ENCODE data around the gene ATP2B1.

Gene ATP2B1

GRCh38 chr12:89661706-89662330 is 46.8 kb downstream of the ATP2B1 start:
- H3K27me3 ChIP-seq (ENCODE audit: insufficient read depth, low read length), result no peaks in the 10 kb centered on the region
- no peak for DNase-seq
- no peak overlapping the region for H3K9ac ChIP-seq (ENCODE audit: low read length)
- no peaks in the 10 kb centered on the region for H3K9me3 ChIP-seq (ENCODE audit: insufficient read depth, low read depth, low read length)
- H3K4me3 ChIP-seq (ENCODE audit: low read depth, low read length), result no peak overlapping the region
- H2BK5ac ChIP-seq (ENCODE audit: low read depth, low read length, poor library complexity), result no peak overlapping the region
- H3K14ac ChIP-seq (ENCODE audit: low read length), result no peak overlapping the region
- H4K91ac ChIP-seq (ENCODE audit: low read depth, low read length), result no peak overlapping the region
- H3K4ac ChIP-seq (ENCODE audit: low read depth, low read length), result peak overlapping the region; percentile 94
- H2BK120ac ChIP-seq (ENCODE audit: insufficient read depth, low read length, poor library complexity), result no peak overlapping the region
- no CpG with 5 or more reads among the region's 4 CpGs for WGBS (ENCODE audit: extremely low coverage, insufficient coverage, insufficient read length)
- no peak overlapping the region for H2BK12ac ChIP-seq (ENCODE audit: low read length)
- no peak overlapping the region for H3K18ac ChIP-seq (ENCODE audit: low read length)
- H2AK5ac ChIP-seq (ENCODE audit: low read length), result no peak overlapping the region
- H3K27ac ChIP-seq (ENCODE audit: low read depth, low read length), result no peak overlapping the region
- no peaks in the 10 kb centered on the region for H3K36me3 ChIP-seq (ENCODE audit: control insufficient read depth in 1 of 2, insufficient read depth in 2 of 2, low read length in 2 of 2)
- no peak overlapping the region for H4K12ac ChIP-seq (ENCODE audit: low read depth, low read length)
- no peaks in the 10 kb centered on the region for H3K79me1 ChIP-seq (ENCODE audit: low read length)
- no peak overlapping the region for H3K4me2 ChIP-seq (ENCODE audit: low read length)
- H2AFZ ChIP-seq (ENCODE audit: insufficient read depth, low read length, poor library complexity), result no peak overlapping the region
- no peak overlapping the region for H3K23ac ChIP-seq (ENCODE audit: low read length)
- peaks cover 0 to 1% of the 10 kb centered on the region in 2 experiments for H3K4me1 ChIP-seq (ENCODE audit: control insufficient read depth in 1 of 2, insufficient read depth in 2 of 2, low read length in 2 of 2)
- no peak overlapping the region for H4K8ac ChIP-seq (ENCODE audit: low read depth, low read length)
- no peaks in the 10 kb centered on the region for H3K79me2 ChIP-seq (ENCODE audit: control insufficient read depth, insufficient read depth, low read length, poor library complexity)

GRCh38 chr12:89657739-89658138 is 50.9 kb downstream of the ATP2B1 start:
- Histone ChIP-seq H3K79me1 (ENCODE audit: low read length) (no peaks in the 10 kb centered on the region), H3K4me1 (ENCODE audit: control insufficient read depth in 1 of 2, insufficient read depth in 2 of 2, low read length in 2 of 2) (peaks cover 0 to 1% of the 10 kb centered on the region in 2 experiments), H4K12ac (ENCODE audit: low read depth, low read length) (no peak overlapping the region), H4K8ac (ENCODE audit: low read depth, low read length) (no peak overlapping the region), H3K79me2 (ENCODE audit: control insufficient read depth, insufficient read depth, low read length, poor library complexity) (peaks cover under 1% of the 10 kb centered on the region), H2BK5ac (ENCODE audit: low read depth, low read length, poor library complexity) (no peak overlapping the region), H3K27ac (ENCODE audit: low read depth, low read length) (no peak overlapping the region), H3K4me2 (ENCODE audit: low read length) (no peak overlapping the region), H3K36me3 (ENCODE audit: control insufficient read depth in 1 of 2, insufficient read depth in 2 of 2, low read length in 2 of 2) (peaks cover 0 to 1% of the 10 kb centered on the region in 2 experiments), H3K9ac (ENCODE audit: low read length) (no peak overlapping the region), H3K27me3 (ENCODE audit: insufficient read depth, low read length) (no peaks in the 10 kb centered on the region), H4K91ac (ENCODE audit: low read depth, low read length) (no peak overlapping the region), H3K4ac (ENCODE audit: low read depth, low read length) (peak overlapping the region; percentile 75), H2BK12ac (ENCODE audit: low read length) (no peak overlapping the region), H3K14ac (ENCODE audit: low read length) (no peak overlapping the region), H2AFZ (ENCODE audit: insufficient read depth, low read length, poor library complexity) (no peak overlapping the region), H3K9me3 (ENCODE audit: insufficient read depth, low read depth, low read length) (no peaks in the 10 kb centered on the region), H3K18ac (ENCODE audit: low read length) (no peak overlapping the region), H2AK5ac (ENCODE audit: low read length) (no peak overlapping the region), H3K4me3 (ENCODE audit: low read depth, low read length) (no peak overlapping the region), H2BK120ac (ENCODE audit: insufficient read depth, low read length, poor library complexity) (no peak overlapping the region), H3K23ac (ENCODE audit: low read length) (no peak overlapping the region)
- DNase-seq, result no peak
- WGBS (ENCODE audit: extremely low coverage, insufficient coverage, insufficient read length), result no CpG with 5 or more reads among the region's 1 CpG

- H3K9me3 ChIP-seq (ENCODE audit: insufficient read depth, low read depth, low read length), result no peaks in the 10 kb centered on the region
- H3K79me2 ChIP-seq (ENCODE audit: control insufficient read depth, insufficient read depth, low read length, poor library complexity), result peaks cover 2% of the 10 kb centered on the region
- H3K4me2 ChIP-seq (ENCODE audit: low read length), result no peak overlapping the region
- no CpG with 5 or more reads among the region's 2 CpGs for WGBS (ENCODE audit: extremely low coverage, insufficient coverage, insufficient read length)
- H2BK120ac ChIP-seq (ENCODE audit: insufficient read depth, low read length, poor library complexity), result no peak overlapping the region
- H3K4ac ChIP-seq (ENCODE audit: low read depth, low read length), result peak overlapping the region; percentile 93
- H3K79me1 ChIP-seq (ENCODE audit: low read length), result no peaks in the 10 kb centered on the region
- no peak overlapping the region for H4K91ac ChIP-seq (ENCODE audit: low read depth, low read length)
- H3K27ac ChIP-seq (ENCODE audit: low read depth, low read length), result no peak overlapping the region
- H3K4me1 ChIP-seq (ENCODE audit: control insufficient read depth in 1 of 2, insufficient read depth in 2 of 2, low read length in 2 of 2), result peaks cover 0 to 1% of the 10 kb centered on the region in 2 experiments
- H3K18ac ChIP-seq (ENCODE audit: low read length), result no peak overlapping the region
- H3K4me3 ChIP-seq (ENCODE audit: low read depth, low read length), result no peak overlapping the region
- H2AFZ ChIP-seq (ENCODE audit: insufficient read depth, low read length, poor library complexity), result no peak overlapping the region
- DNase-seq, result no peak
- H3K23ac ChIP-seq (ENCODE audit: low read length), result no peak overlapping the region
- H3K27me3 ChIP-seq (ENCODE audit: insufficient read depth, low read length), result no peaks in the 10 kb centered on the region
- H4K8ac ChIP-seq (ENCODE audit: low read depth, low read length), result no peak overlapping the region
- no peak overlapping the region for H3K14ac ChIP-seq (ENCODE audit: low read length)
- no peak overlapping the region for H2BK5ac ChIP-seq (ENCODE audit: low read depth, low read length, poor library complexity)
- H3K36me3 ChIP-seq (ENCODE audit: control insufficient read depth in 1 of 2, insufficient read depth in 2 of 2, low read length in 2 of 2), result peaks cover 0 to 1% of the 10 kb centered on the region in 2 experiments
- no peak overlapping the region for H4K12ac ChIP-seq (ENCODE audit: low read depth, low read length)
- H2AK5ac ChIP-seq (ENCODE audit: low read length), result no peak overlapping the region
- no peak overlapping the region for H3K9ac ChIP-seq (ENCODE audit: low read length)
- H2BK12ac ChIP-seq (ENCODE audit: low read length), result no peak overlapping the region
Observed at GRCh38 chr12:89657066-89657465, 51.6 kb downstream of the ATP2B1 start.

- Histone ChIP-seq H4K8ac (ENCODE audit: low read depth, low read length) (no peak overlapping the region), H3K4me1 (ENCODE audit: control insufficient read depth in 1 of 2, insufficient read depth in 2 of 2, low read length in 2 of 2) (no peaks in the 10 kb centered on the region), H3K4me2 (ENCODE audit: low read length) (no peak overlapping the region), H3K4me3 (ENCODE audit: low read depth, low read length) (no peak overlapping the region), H3K79me1 (ENCODE audit: low read length) (no peaks in the 10 kb centered on the region), H3K4ac (ENCODE audit: low read depth, low read length) (peak overlapping the region; percentile 86), H2BK5ac (ENCODE audit: low read depth, low read length, poor library complexity) (no peak overlapping the region), H3K79me2 (ENCODE audit: control insufficient read depth, insufficient read depth, low read length, poor library complexity) (peaks cover 4% of the 10 kb centered on the region), H3K14ac (ENCODE audit: low read length) (no peak overlapping the region), H2AK5ac (ENCODE audit: low read length) (no peak overlapping the region), H3K9ac (ENCODE audit: low read length) (no peak overlapping the region), H3K9me3 (ENCODE audit: insufficient read depth, low read depth, low read length) (no peaks in the 10 kb centered on the region), H3K36me3 (ENCODE audit: control insufficient read depth in 1 of 2, insufficient read depth in 2 of 2, low read length in 2 of 2) (peaks cover 1 to 2% of the 10 kb centered on the region in 2 experiments), H3K27ac (ENCODE audit: low read depth, low read length) (no peak overlapping the region), H2BK120ac (ENCODE audit: insufficient read depth, low read length, poor library complexity) (no peak overlapping the region), H2AFZ (ENCODE audit: insufficient read depth, low read length, poor library complexity) (no peak overlapping the region), H2BK12ac (ENCODE audit: low read length) (no peak overlapping the region), H3K18ac (ENCODE audit: low read length) (no peak overlapping the region), H3K27me3 (ENCODE audit: insufficient read depth, low read length) (no peaks in the 10 kb centered on the region), H3K23ac (ENCODE audit: low read length) (no peak overlapping the region), H4K91ac (ENCODE audit: low read depth, low read length) (no peak overlapping the region), H4K12ac (ENCODE audit: low read depth, low read length) (no peak overlapping the region)
- no peak for DNase-seq
- WGBS (ENCODE audit: extremely low coverage, insufficient coverage, insufficient read length), result no CpG with 5 or more reads among the region's 1 CpG
Observed at GRCh38 chr12:89655841-89656240, 52.8 kb downstream of the ATP2B1 start.

Data from trophoblast cell (in vitro differentiated cells and primary cell).